GM21381 (cell line): ENCODE data around the gene KRT38.
"Not testable (repeated sequence)": the region's sequence is repeated elsewhere in the genome, so short reads cannot be mapped to it uniquely, and the experiment has no call there.

Source experiments
- ATAC-seq: cut with Tn5 transposase; IDR thresholded peaks from one replicate; pipeline ENCODE4 v1.9.1; 2021; ENCODE audit warnings: mild to moderate bottlenecking, moderate library complexity; ENCODE audit not compliant: unreplicated experiment

The KRT38 gene

GRCh38 chr17:41396996-41397660, 43.7 kb downstream of the KRT38 start, which contains the start of gene KRT31:
Gene KRT31 (minus strand): TSS chr17:41397608. CDS start chr17:41397539, 69 bp downstream.
- no peak for ATAC-seq

- ATAC-seq = no peak
Observed at GRCh38 chr17:41396340-41396739, 44.4 kb downstream of the KRT38 start.

- ATAC-seq = no peak
Observed at GRCh38 chr17:41395611-41396010, 45.2 kb downstream of the KRT38 start.

- not testable (repeated sequence) for ATAC-seq
Observed at GRCh38 chr17:41395044-41395443, 45.7 kb downstream of the KRT38 start.

GRCh38 chr17:41394254-41394996, 46.4 kb downstream of the KRT38 start:
- no peak for ATAC-seq

GRCh38 chr17:41393826-41394225, 47.0 kb downstream of the KRT38 start:
- no peak for ATAC-seq

GRCh38 chr17:41393294-41393693, 47.5 kb downstream of the KRT38 start:
- no peak for ATAC-seq

- no peak for ATAC-seq
Observed at GRCh38 chr17:41392278-41392677, 48.5 kb downstream of the KRT38 start.

- ATAC-seq = no peak
Observed at GRCh38 chr17:41391535-41391934, 49.2 kb downstream of the KRT38 start.

- ATAC-seq = no peak
Observed at GRCh38 chr17:41390411-41390938, 50.3 kb downstream of the KRT38 start.

- no peak for ATAC-seq
Observed at GRCh38 chr17:41387670-41388069, 53.1 kb downstream of the KRT38 start.

- no peak for ATAC-seq
Observed at GRCh38 chr17:41386227-41386626, 54.6 kb downstream of the KRT38 start.
